PC-9 (cell line): Measurements from ENCODE around the gene KLF13.

Source experiments
- CTCF ChIP-seq: fragments of 200-600 bp; sonication (generic); conservative IDR thresholded peaks from 2 replicates; pipeline ENCODE4 v1.6.1; 2017; ENCODE audit warnings: mixed run types, antibody characterized with exemption, mild to moderate bottlenecking, moderate library complexity
- EZH2 ChIP-seq: fragments of 200-600 bp; sonication (generic); IDR thresholded peaks from 2 replicates; pipeline ENCODE4 v1.8.0; 2017; ENCODE audit warnings: antibody characterized with exemption, low read depth

- TF ChIP-seq CTCF (no peak), EZH2 (no peak)
Observed at GRCh38 chr15:31297575-31298456, 28.8 kb upstream of the KLF13 start.
